H1 (cell line): ENCODE data around the gene KIF26B. TPM values are rescaled to one million over a fixed set of nuclear protein-coding genes. Genes with fewer than 3 reads are reported as not detected.

Experiments used
- CHD7 ChIP-seq: fragments of 300-600 bp; sonication (generic); IDR thresholded peaks from 2 replicates; pipeline ENCODE4 v1.7.1; 2012; ENCODE audit warnings: low read length, moderate library complexity, mild to moderate bottlenecking, inconsistent platforms; ENCODE audit not compliant: insufficient replicate concordance
- CTCF ChIP-seq, 3 experiments: IDR thresholded peaks; 1 replicate in 2 of 3; 2 replicates in 1 of 3; pipeline versions ENCODE4 v1.5.1 to v1.6.1; 2011; ENCODE audit warnings: low read length in 3 of 3, mild to moderate bottlenecking in 3 of 3, inconsistent platforms in 2 of 3, low read depth in 1 of 3, moderate library complexity in 1 of 3; ENCODE audit not compliant: insufficient read depth in 1 of 3; ENCODE audit errors: control extremely low read depth in 1 of 3
- EGR1 ChIP-seq: IDR thresholded peaks from 2 replicates; pipeline ENCODE4 v1.6.1; 2011; ENCODE audit warnings: low read depth, low read length, borderline replicate concordance
- EP300 ChIP-seq, 2 experiments: IDR thresholded peaks; 1 replicate in 1 of 2; 2 replicates in 1 of 2; pipeline ENCODE4 v1.6.1; 2011 to 2012; ENCODE audit warnings: low read depth in 2 of 2, low read length in 2 of 2, mild to moderate bottlenecking in 2 of 2, borderline replicate concordance in 1 of 2, inconsistent platforms in 1 of 2, moderate library complexity in 1 of 2
- GTF2F1 ChIP-seq: IDR thresholded peaks from 2 replicates; pipeline ENCODE4 v1.6.1; 2012; ENCODE audit warnings: low read depth, low read length, improper control_type of control experiment, borderline replicate concordance
- NRF1 ChIP-seq: IDR thresholded peaks from 2 replicates; pipeline ENCODE4 v1.6.1; 2011; ENCODE audit warnings: mild to moderate bottlenecking, low read depth, low read length, improper control_type of control experiment
- POU5F1 ChIP-seq: IDR thresholded peaks from 2 replicates; pipeline ENCODE4 v1.6.1; 2011; ENCODE audit warnings: low read depth, mild to moderate bottlenecking, low read length, moderate library complexity
- RAD21 ChIP-seq, 2 experiments: IDR thresholded peaks in 1 of 2; conservative IDR thresholded peaks in 1 of 2; 2 replicates each; pipeline ENCODE4 v1.6.1; 2011; ENCODE audit warnings: low read depth in 2 of 2, low read length in 2 of 2, improper control_type of control experiment in 1 of 2, inconsistent platforms in 1 of 2, mild to moderate bottlenecking in 1 of 2, moderate library complexity in 1 of 2
- polyA plus RNA-seq, 7 experiments: library from polyadenylated mRNA; depleted of rRNA in 3 of 7; stranded (reverse) in 5 of 7; unstranded in 2 of 7; fragments of >200 nt in 5 of 7; fragments of 200-250 nt in 2 of 7; gene quantifications; 1 replicate in 5 of 7; 2 replicates in 1 of 7; 4 replicates in 1 of 7; pipeline versions ENCODE4 v1.2.1 to v1.2.3, GENCODE V29; 2011 to 2013; ENCODE audit warnings: missing spikeins in 2 of 7, mixed read lengths in 2 of 7
- total RNA-seq: library from RNA; stranded (reverse); fragmentation: NEBNext Ultra II Directional; extraction: Animal tissue kit (Norgen Biotek cat#: 25700); gene quantifications from 2 replicates; pipeline ENCODE4 v1.2.1, GENCODE V29; 2021

Gene KIF26B
- total and polyA plus RNA-seq, 2 of the 8 experiments (the other 6 are each of a cell fraction or from before 2014, with no cell fraction given): 0.06 to 0.28 TPM

- no peak for TF ChIP-seq CHD7
- no peak for TF ChIP-seq NRF1
- no peak for TF ChIP-seq RAD21 (IDR thresholded peaks at IDR 0.05 in 1 of 2, conservative IDR thresholded peaks at IDR 0.05 in 1 of 2; ENCODE audit: low read depth in 2 of 2, low read length in 2 of 2)
- TF ChIP-seq EGR1: no peak
- no peak for TF ChIP-seq GTF2F1
- no peak for TF ChIP-seq POU5F1
- TF ChIP-seq EP300 (IDR thresholded peaks at IDR 0.05; ENCODE audit: borderline replicate concordance in 1 of 2, low read depth in 2 of 2, low read length in 2 of 2): no peak
- no peak for TF ChIP-seq CTCF (IDR thresholded peaks at IDR 0.05; ENCODE audit: control extremely low read depth in 1 of 3, insufficient read depth in 1 of 3, low read depth in 1 of 3, low read length in 3 of 3)
Observed at GRCh38 chr1:245148069-245148468, 6.7 kb upstream of the KIF26B start (continued).
